HepG2 (cell line): Measurements from ENCODE around the gene ZFAND2A. TPM values are rescaled to one million over a fixed set of nuclear protein-coding genes. Genes with fewer than 3 reads are reported as not detected.
A peak's percentile ranks its signal among the peaks of the same experiment; 100 is the strongest.

Experiments used
- FOSL1 ChIP-seq: sonication (generic); formaldehyde crosslinking; IDR thresholded peaks from 2 replicates; pipeline ENCODE4 v1.9.0; 2021; ENCODE audit warnings: missing genetic modification reagents, borderline replicate concordance
- GATA4 ChIP-seq: sonication (generic); IDR thresholded peaks from 2 replicates; pipeline ENCODE4 v1.6.1; 2016; ENCODE audit warnings: antibody characterized with exemption, low read depth, borderline replicate concordance
- KDM5B ChIP-seq: sonication (generic); formaldehyde crosslinking; IDR thresholded peaks from 2 replicates; pipeline ENCODE4 v1.4.0; 2020; ENCODE audit warnings: missing genetic modification reagents, mild to moderate bottlenecking, borderline replicate concordance
- MTF1 ChIP-seq: sonication (generic); formaldehyde crosslinking; IDR thresholded peaks from 2 replicates; pipeline ENCODE4 v1.5.0; 2020; ENCODE audit warnings: missing genetic modification reagents
- NKX3-1 ChIP-seq: sonication (generic); formaldehyde crosslinking; IDR thresholded peaks from 2 replicates; pipeline ENCODE4 v1.5.0; 2020; ENCODE audit warnings: missing genetic modification reagents
- PHF5A ChIP-seq: IDR thresholded peaks from one replicate; pipeline ENCODE4 v1.6.1; 2018; ENCODE audit warnings: low read depth, missing genetic modification reagents; ENCODE audit not compliant: unreplicated experiment
- SIN3A ChIP-seq: IDR thresholded peaks from 2 replicates; pipeline ENCODE4 v1.6.1; 2011; ENCODE audit warnings: low read depth, mild to moderate bottlenecking, control low read depth, low read length, borderline replicate concordance
- SKI ChIP-seq: fragments of 450-650 bp; IDR thresholded peaks from one replicate; pipeline ENCODE4 v1.6.1; 2018; ENCODE audit warnings: mild to moderate bottlenecking; ENCODE audit not compliant: partially characterized antibody
- SNRNP70 ChIP-seq: fragments of 200-400 bp; formaldehyde crosslinking; IDR thresholded peaks from 2 replicates; pipeline ENCODE4 v1.6.1; 2017; ENCODE audit warnings: mild to moderate bottlenecking, low read depth, low read length, moderate library complexity
- SRF ChIP-seq: IDR thresholded peaks from 2 replicates; pipeline ENCODE4 v1.6.1; 2011; ENCODE audit warnings: mild to moderate bottlenecking, low read depth, low read length, moderate library complexity
- STAG1 ChIP-seq: sonication (generic); formaldehyde crosslinking; IDR thresholded peaks from 2 replicates; pipeline ENCODE4 v1.4.0; 2020; ENCODE audit warnings: missing genetic modification reagents
- TBX3 ChIP-seq: fragments of 450-650 bp; IDR thresholded peaks from 2 replicates; pipeline ENCODE4 v1.6.1; 2017; ENCODE audit warnings: antibody characterized with exemption, mild to moderate bottlenecking, inconsistent platforms, borderline replicate concordance
- WIZ ChIP-seq: sonication (generic); formaldehyde crosslinking; IDR thresholded peaks from 2 replicates; pipeline ENCODE4 v1.5.1; 2020; ENCODE audit warnings: mild to moderate bottlenecking, missing genetic modification reagents
- ZBTB38 ChIP-seq: sonication (generic); formaldehyde crosslinking; IDR thresholded peaks from 2 replicates; pipeline ENCODE4 v1.5.1; 2020; ENCODE audit warnings: mild to moderate bottlenecking, missing genetic modification reagents
- ZFP62 ChIP-seq: sonication (generic); formaldehyde crosslinking; IDR thresholded peaks from 2 replicates; pipeline ENCODE4 v1.4.0; 2020; ENCODE audit warnings: missing genetic modification reagents
- ZNF33A ChIP-seq: sonication (generic); formaldehyde crosslinking; IDR thresholded peaks from 2 replicates; pipeline ENCODE4 v1.5.1; 2020; ENCODE audit warnings: missing genetic modification reagents, mild to moderate bottlenecking, moderate library complexity, borderline replicate concordance
- ZNF367 ChIP-seq: sonication (generic); formaldehyde crosslinking; IDR thresholded peaks from 2 replicates; pipeline ENCODE4 v1.4.0; 2020; ENCODE audit warnings: missing genetic modification reagents, borderline replicate concordance
- ZNF556 ChIP-seq: sonication (generic); formaldehyde crosslinking; IDR thresholded peaks from 2 replicates; pipeline ENCODE4 v1.4.0; 2020; ENCODE audit warnings: mild to moderate bottlenecking, missing genetic modification reagents, borderline replicate concordance
- ZNF563 ChIP-seq: sonication (generic); formaldehyde crosslinking; IDR thresholded peaks from 2 replicates; pipeline ENCODE4 v1.8.0; 2022; ENCODE audit warnings: mild to moderate bottlenecking, moderate library complexity, missing genetic modification reagents
- ZNF605 ChIP-seq: sonication (generic); formaldehyde crosslinking; IDR thresholded peaks from 2 replicates; pipeline ENCODE4 v1.8.0; 2022; ENCODE audit warnings: mild to moderate bottlenecking, missing genetic modification reagents
- polyA plus RNA-seq, 8 experiments: library from polyadenylated mRNA; depleted of rRNA in 3 of 8; stranded (reverse) in 7 of 8; unstranded in 1 of 8; fragments of >200 nt; fragmentation: Illumina TruSeq in 4 of 8; extraction: Trizol in 4 of 8; gene quantifications; 2 replicates each; pipeline versions ENCODE4 v1.2.1 to v1.2.3, GENCODE V29; 2011 to 2016; ENCODE audit warnings: low read depth in 4 of 8, missing spikeins in 1 of 8, mixed read lengths in 1 of 8; ENCODE audit not compliant: insufficient read depth in 1 of 8
- total RNA-seq, 5 experiments: library from RNA; depleted of rRNA; stranded (reverse); fragments of >200 nt; fragmentation: Illumina TruSeq; extraction: Trizol; gene quantifications; 2 replicates each; pipeline ENCODE4 v1.2.3, GENCODE V29; 2016; ENCODE audit warnings: low read depth in 1 of 5
- TF ChIP-seq, protein P1 (sequence below): sonication (generic); formaldehyde crosslinking; IDR thresholded peaks from 2 replicates; pipeline ENCODE4 v1.8.1; 2023; ENCODE audit warnings: missing genetic modification reagents, mild to moderate bottlenecking, borderline replicate concordance
- TF ChIP-seq, protein P2 (sequence below): sonication (generic); formaldehyde crosslinking; IDR thresholded peaks from 2 replicates; pipeline ENCODE4 v1.5.1; 2020; ENCODE audit warnings: missing genetic modification reagents, mild to moderate bottlenecking, borderline replicate concordance
- TF ChIP-seq, protein P3 (sequence below), 2 experiments: sonication (generic) in 1 of 2; formaldehyde crosslinking in 1 of 2; IDR thresholded peaks; 2 replicates each; pipeline versions ENCODE4 v1.5.1 to v1.6.1; 2011 to 2020; ENCODE audit warnings: borderline replicate concordance in 1 of 2, low read depth in 1 of 2, low read length in 1 of 2, mild to moderate bottlenecking in 1 of 2, missing genetic modification reagents in 1 of 2, moderate library complexity in 1 of 2
- TF ChIP-seq, protein P4 (sequence below): sonication (generic); formaldehyde crosslinking; IDR thresholded peaks from 2 replicates; pipeline ENCODE4 v1.5.0; 2020; ENCODE audit warnings: mild to moderate bottlenecking, missing genetic modification reagents, borderline replicate concordance

Gene ZFAND2A
- total and polyA plus RNA-seq, 2 of the 13 experiments (the other 11 are each of a cell fraction or from before 2014, with no cell fraction given) = 140 to 153 TPM

DNA sequence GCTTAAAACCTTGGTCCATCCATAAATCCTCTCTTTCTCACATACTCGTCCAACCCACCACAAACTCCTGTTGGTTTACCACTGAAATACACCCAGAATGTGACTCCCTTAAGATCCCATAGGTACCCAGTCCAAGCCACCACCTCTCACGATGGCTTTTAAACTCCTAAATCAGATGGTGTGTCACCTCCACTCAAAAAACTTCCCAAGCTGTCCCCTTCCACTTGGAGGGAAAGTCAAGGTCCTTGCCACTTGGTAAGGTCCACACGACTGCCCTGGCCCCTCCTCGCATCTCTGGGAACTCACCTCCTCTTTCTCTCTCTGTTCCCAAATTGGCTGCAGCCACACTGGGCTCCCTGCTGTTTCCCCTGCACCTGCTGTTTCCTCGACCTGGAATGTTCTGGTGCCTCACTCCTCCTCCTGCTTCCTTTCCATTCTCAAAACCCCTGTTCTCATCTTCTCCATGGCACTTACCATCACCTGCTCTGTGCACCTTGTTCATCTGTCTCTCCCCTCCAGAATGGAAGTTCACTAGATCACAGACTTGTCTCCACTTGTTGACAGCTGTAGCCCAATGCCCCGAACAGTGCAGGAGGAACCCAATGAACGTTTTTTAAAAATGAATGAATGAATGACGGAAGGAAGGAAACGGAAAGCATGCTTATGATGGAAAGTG is 23.0 kb downstream of the ZFAND2A start (continued):
- TF ChIP-seq SNRNP70 = no peak
- peak; percentile 27; the same call in 1 of the 2 replicates for TF ChIP-seq ZNF605
- no peak for TF ChIP-seq STAG1
- TF ChIP-seq FOSL1 (CRISPR knock-in tag) = no peak
- TF ChIP-seq ZBTB38 = 0 out of 2 replicates have a peak, but pooled peaks have one; percentile 27
- TF ChIP-seq, protein P1, sequence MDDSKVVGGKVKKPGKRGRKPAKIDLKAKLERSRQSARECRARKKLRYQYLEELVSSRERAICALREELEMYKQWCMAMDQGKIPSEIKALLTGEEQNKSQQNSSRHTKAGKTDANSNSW (CRISPR knock-in tag) = no peak
- no peak for TF ChIP-seq ZNF367 (CRISPR knock-in tag)
- TF ChIP-seq, protein P2, sequence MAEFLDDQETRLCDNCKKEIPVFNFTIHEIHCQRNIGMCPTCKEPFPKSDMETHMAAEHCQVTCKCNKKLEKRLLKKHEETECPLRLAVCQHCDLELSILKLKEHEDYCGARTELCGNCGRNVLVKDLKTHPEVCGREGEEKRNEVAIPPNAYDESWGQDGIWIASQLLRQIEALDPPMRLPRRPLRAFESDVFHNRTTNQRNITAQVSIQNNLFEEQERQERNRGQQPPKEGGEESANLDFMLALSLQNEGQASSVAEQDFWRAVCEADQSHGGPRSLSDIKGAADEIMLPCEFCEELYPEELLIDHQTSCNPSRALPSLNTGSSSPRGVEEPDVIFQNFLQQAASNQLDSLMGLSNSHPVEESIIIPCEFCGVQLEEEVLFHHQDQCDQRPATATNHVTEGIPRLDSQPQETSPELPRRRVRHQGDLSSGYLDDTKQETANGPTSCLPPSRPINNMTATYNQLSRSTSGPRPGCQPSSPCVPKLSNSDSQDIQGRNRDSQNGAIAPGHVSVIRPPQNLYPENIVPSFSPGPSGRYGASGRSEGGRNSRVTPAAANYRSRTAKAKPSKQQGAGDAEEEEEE (CRISPR knock-in tag) = no peak
- no peak for TF ChIP-seq SRF
- TF ChIP-seq GATA4 = no peak
- TF ChIP-seq PHF5A (CRISPR knock-in tag) = no peak
- no peak for TF ChIP-seq ZNF563 (CRISPR knock-in tag)
- TF ChIP-seq SIN3A = 0 out of 2 replicates have a peak, but pooled peaks have one; percentile 6
- TF ChIP-seq, protein P3, sequence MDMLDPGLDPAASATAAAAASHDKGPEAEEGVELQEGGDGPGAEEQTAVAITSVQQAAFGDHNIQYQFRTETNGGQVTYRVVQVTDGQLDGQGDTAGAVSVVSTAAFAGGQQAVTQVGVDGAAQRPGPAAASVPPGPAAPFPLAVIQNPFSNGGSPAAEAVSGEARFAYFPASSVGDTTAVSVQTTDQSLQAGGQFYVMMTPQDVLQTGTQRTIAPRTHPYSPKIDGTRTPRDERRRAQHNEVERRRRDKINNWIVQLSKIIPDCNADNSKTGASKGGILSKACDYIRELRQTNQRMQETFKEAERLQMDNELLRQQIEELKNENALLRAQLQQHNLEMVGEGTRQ (IDR thresholded peaks at IDR 0.05; ENCODE audit: low read depth, low read length) = no peak
- TF ChIP-seq, protein P3 (CRISPR knock-in tag; IDR thresholded peaks at IDR 0.05; ENCODE audit: borderline replicate concordance) = no peak
- no peak for TF ChIP-seq ZNF556 (CRISPR knock-in tag)
- no peak for TF ChIP-seq MTF1 (CRISPR knock-in tag)
- no peak for TF ChIP-seq SKI
- TF ChIP-seq ZFP62 = no peak
- TF ChIP-seq WIZ (CRISPR knock-in tag) = no peak
- no peak for TF ChIP-seq ZNF33A (CRISPR knock-in tag)
- no peak for TF ChIP-seq NKX3-1 (CRISPR knock-in tag)
- TF ChIP-seq, protein P4, sequence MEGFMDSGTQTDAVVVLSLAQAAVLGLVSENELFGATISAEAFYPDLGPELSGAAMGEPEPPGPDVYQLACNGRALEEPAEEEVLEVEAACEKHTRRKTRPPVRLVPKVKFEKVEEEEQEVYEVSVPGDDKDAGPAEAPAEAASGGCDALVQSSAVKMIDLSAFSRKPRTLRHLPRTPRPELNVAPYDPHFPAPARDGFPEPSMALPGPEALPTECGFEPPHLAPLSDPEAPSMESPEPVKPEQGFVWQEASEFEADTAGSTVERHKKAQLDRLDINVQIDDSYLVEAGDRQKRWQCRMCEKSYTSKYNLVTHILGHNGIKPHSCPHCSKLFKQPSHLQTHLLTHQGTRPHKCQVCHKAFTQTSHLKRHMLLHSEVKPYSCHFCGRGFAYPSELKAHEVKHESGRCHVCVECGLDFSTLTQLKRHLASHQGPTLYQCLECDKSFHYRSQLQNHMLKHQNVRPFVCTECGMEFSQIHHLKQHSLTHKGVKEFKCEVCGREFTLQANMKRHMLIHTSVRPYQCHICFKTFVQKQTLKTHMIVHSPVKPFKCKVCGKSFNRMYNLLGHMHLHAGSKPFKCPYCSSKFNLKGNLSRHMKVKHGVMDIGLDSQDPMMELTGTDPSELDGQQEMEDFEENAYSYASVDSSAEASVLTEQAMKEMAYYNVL (CRISPR knock-in tag) = 0 out of 2 replicates have a peak, but pooled peaks have one; percentile 22
- no peak for TF ChIP-seq TBX3
- TF ChIP-seq KDM5B (CRISPR knock-in tag) = no peak
